ENCODE data around the gene GAGE1.
"Not testable (repeated sequence)": the region's sequence is repeated elsewhere in the genome, so short reads cannot be mapped to it uniquely, and the experiment has no call there.

GAGE1 gene

GRCh38 chrX:49598720-49599119 lies at the start of gene GAGE1:
Gene GAGE1, plus strand, starts transcription at chrX:49599020. Its CDS starts 1,155 bp downstream, at chrX:49600175.
- H3K9ac ChIP-seq (ENCODE audit: low read length); H3K27me3 ChIP-seq (ENCODE audit: control insufficient read depth, insufficient read depth, low read length); H3K9me3 ChIP-seq (ENCODE audit: control insufficient read depth, low read depth, low read length); H3K4me3 ChIP-seq (ENCODE audit: low read length); H3K36me3 ChIP-seq (ENCODE audit: control insufficient read depth, low read depth, low read length); H3K4me1 ChIP-seq (ENCODE audit: control insufficient read depth, low read depth, low read length); H3K27ac ChIP-seq (ENCODE audit: low read length): not testable (repeated sequence)

- not testable (repeated sequence) for H3K27me3 ChIP-seq (ENCODE audit: control insufficient read depth, insufficient read depth, low read length); H3K36me3 ChIP-seq (ENCODE audit: control insufficient read depth, low read depth, low read length); H3K27ac ChIP-seq (ENCODE audit: low read length); H3K9ac ChIP-seq (ENCODE audit: low read length); H3K4me1 ChIP-seq (ENCODE audit: control insufficient read depth, low read depth, low read length); H3K9me3 ChIP-seq (ENCODE audit: control insufficient read depth, low read depth, low read length); H3K4me3 ChIP-seq (ENCODE audit: low read length)
Measured at GRCh38 chrX:49550989-49551388, 47.8 kb upstream of the GAGE1 start, which contains the start of gene GAGE12E. Gene GAGE12E, plus strand, starts transcription at chrX:49551289. Its CDS starts 1,155 bp downstream, at chrX:49552444.

GRCh38 chrX:49560542-49560941 lies 38.3 kb upstream of the GAGE1 start, which contains the start of gene GAGE12F:
Gene GAGE12F, plus strand, starts transcription at chrX:49560842. Its CDS starts 1,155 bp downstream, at chrX:49561997.
- not testable (repeated sequence) for H3K27me3 ChIP-seq (ENCODE audit: control insufficient read depth, insufficient read depth, low read length); H3K9ac ChIP-seq (ENCODE audit: low read length); H3K27ac ChIP-seq (ENCODE audit: low read length); H3K36me3 ChIP-seq (ENCODE audit: control insufficient read depth, low read depth, low read length); H3K4me1 ChIP-seq (ENCODE audit: control insufficient read depth, low read depth, low read length); H3K4me3 ChIP-seq (ENCODE audit: low read length); H3K9me3 ChIP-seq (ENCODE audit: control insufficient read depth, low read depth, low read length)

GRCh38 chrX:49568728-49569127 lies 30.1 kb upstream of the GAGE1 start:
- not testable (repeated sequence) for H3K4me3 ChIP-seq (ENCODE audit: low read length); H3K9ac ChIP-seq (ENCODE audit: low read length); H3K4me1 ChIP-seq (ENCODE audit: control insufficient read depth, low read depth, low read length); H3K27ac ChIP-seq (ENCODE audit: low read length); H3K9me3 ChIP-seq (ENCODE audit: control insufficient read depth, low read depth, low read length); H3K27me3 ChIP-seq (ENCODE audit: control insufficient read depth, insufficient read depth, low read length); H3K36me3 ChIP-seq (ENCODE audit: control insufficient read depth, low read depth, low read length)

- H3K27me3 ChIP-seq (ENCODE audit: control insufficient read depth, insufficient read depth, low read length); H3K4me1 ChIP-seq (ENCODE audit: control insufficient read depth, low read depth, low read length); H3K9ac ChIP-seq (ENCODE audit: low read length); H3K27ac ChIP-seq (ENCODE audit: low read length); H3K4me3 ChIP-seq (ENCODE audit: low read length); H3K9me3 ChIP-seq (ENCODE audit: control insufficient read depth, low read depth, low read length); H3K36me3 ChIP-seq (ENCODE audit: control insufficient read depth, low read depth, low read length): not testable (repeated sequence)
Measured at GRCh38 chrX:49569152-49569551, 29.7 kb upstream of the GAGE1 start.

- H3K27me3 ChIP-seq (ENCODE audit: control insufficient read depth, insufficient read depth, low read length), result not testable (repeated sequence)
Measured at GRCh38 chrX:49570100-49570499, 28.7 kb upstream of the GAGE1 start, which contains the start of gene GAGE12G. Gene GAGE12G, plus strand, starts transcription at chrX:49570400. Its CDS starts 1,155 bp downstream, at chrX:49571555.

GRCh38 chrX:49579649-49580048 lies 19.2 kb upstream of the GAGE1 start, which contains the start of gene GAGE12H:
Gene GAGE12H, plus strand, starts transcription at chrX:49579949. Its CDS starts 1,155 bp downstream, at chrX:49581104.
- H3K36me3 ChIP-seq (ENCODE audit: control insufficient read depth, low read depth, low read length); H3K9ac ChIP-seq (ENCODE audit: low read length); H3K9me3 ChIP-seq (ENCODE audit: control insufficient read depth, low read depth, low read length); H3K27ac ChIP-seq (ENCODE audit: low read length); H3K4me1 ChIP-seq (ENCODE audit: control insufficient read depth, low read depth, low read length); H3K27me3 ChIP-seq (ENCODE audit: control insufficient read depth, insufficient read depth, low read length); H3K4me3 ChIP-seq (ENCODE audit: low read length): not testable (repeated sequence)

More at GRCh38 chrX:49570100-49570499, 28.7 kb upstream of the GAGE1 start, which contains the start of gene GAGE12G:
- not testable (repeated sequence) for H3K4me3 ChIP-seq (ENCODE audit: low read length); H3K27ac ChIP-seq (ENCODE audit: low read length); H3K9me3 ChIP-seq (ENCODE audit: control insufficient read depth, low read depth, low read length); H3K9ac ChIP-seq (ENCODE audit: low read length); H3K4me1 ChIP-seq (ENCODE audit: control insufficient read depth, low read depth, low read length); H3K36me3 ChIP-seq (ENCODE audit: control insufficient read depth, low read depth, low read length)

- not testable (repeated sequence) for H3K9me3 ChIP-seq (ENCODE audit: control insufficient read depth, low read depth, low read length); H3K27ac ChIP-seq (ENCODE audit: low read length); H3K27me3 ChIP-seq (ENCODE audit: control insufficient read depth, insufficient read depth, low read length); H3K36me3 ChIP-seq (ENCODE audit: control insufficient read depth, low read depth, low read length); H3K4me1 ChIP-seq (ENCODE audit: control insufficient read depth, low read depth, low read length); H3K9ac ChIP-seq (ENCODE audit: low read length); H3K4me3 ChIP-seq (ENCODE audit: low read length)
Measured at GRCh38 chrX:49589196-49589595, 9.6 kb upstream of the GAGE1 start, which contains the start of gene GAGE2A. Gene GAGE2A, plus strand, starts transcription at chrX:49589496. Its CDS starts 1,155 bp downstream, at chrX:49590651.

GRCh38 chrX:49589769-49590478 lies 8.9 kb upstream of the GAGE1 start:
- H3K9ac ChIP-seq (ENCODE audit: low read length); H3K4me3 ChIP-seq (ENCODE audit: low read length); H3K27ac ChIP-seq (ENCODE audit: low read length); H3K27me3 ChIP-seq (ENCODE audit: control insufficient read depth, insufficient read depth, low read length); H3K4me1 ChIP-seq (ENCODE audit: control insufficient read depth, low read depth, low read length); H3K9me3 ChIP-seq (ENCODE audit: control insufficient read depth, low read depth, low read length); H3K36me3 ChIP-seq (ENCODE audit: control insufficient read depth, low read depth, low read length): not testable (repeated sequence)

- not testable (repeated sequence) for H3K9ac ChIP-seq (ENCODE audit: low read length); H3K27me3 ChIP-seq (ENCODE audit: control insufficient read depth, insufficient read depth, low read length); H3K27ac ChIP-seq (ENCODE audit: low read length); H3K9me3 ChIP-seq (ENCODE audit: control insufficient read depth, low read depth, low read length); H3K4me1 ChIP-seq (ENCODE audit: control insufficient read depth, low read depth, low read length); H3K4me3 ChIP-seq (ENCODE audit: low read length); H3K36me3 ChIP-seq (ENCODE audit: control insufficient read depth, low read depth, low read length)
Measured at GRCh38 chrX:49590488-49590887, 8.3 kb upstream of the GAGE1 start.

- Histone ChIP-seq H3K9me3 (ENCODE audit: control insufficient read depth, low read depth, low read length) (peaks cover 14% of the 10 kb centered on the region), H3K9ac (ENCODE audit: low read length) (no peak overlapping the region), H3K27ac (ENCODE audit: low read length) (no peak overlapping the region)
Measured at GRCh38 chrX:49610718-49611310, 12.0 kb downstream of the GAGE1 start.

GRCh38 chrX:49618574-49618973 lies 19.8 kb downstream of the GAGE1 start:
- no peaks in the 10 kb centered on the region for H3K36me3 ChIP-seq (ENCODE audit: control insufficient read depth, low read depth, low read length)
- no peak overlapping the region for H3K4me3 ChIP-seq (ENCODE audit: low read length)
- H3K27me3 ChIP-seq (ENCODE audit: control insufficient read depth, insufficient read depth, low read length), result no peaks in the 10 kb centered on the region
- peaks cover 5% of the 10 kb centered on the region for H3K9me3 ChIP-seq (ENCODE audit: control insufficient read depth, low read depth, low read length)
- no peak overlapping the region for H3K27ac ChIP-seq (ENCODE audit: low read length)
- no peaks in the 10 kb centered on the region for H3K4me1 ChIP-seq (ENCODE audit: control insufficient read depth, low read depth, low read length)
- H3K9ac ChIP-seq (ENCODE audit: low read length), result no peak overlapping the region

More at GRCh38 chrX:49610718-49611310, 12.0 kb downstream of the GAGE1 start:
- no peaks in the 10 kb centered on the region for H3K27me3 ChIP-seq (ENCODE audit: control insufficient read depth, insufficient read depth, low read length)
- no peaks in the 10 kb centered on the region for H3K36me3 ChIP-seq (ENCODE audit: control insufficient read depth, low read depth, low read length)
- H3K4me1 ChIP-seq (ENCODE audit: control insufficient read depth, low read depth, low read length), result no peaks in the 10 kb centered on the region
- no peak overlapping the region for H3K4me3 ChIP-seq (ENCODE audit: low read length)

Measured in iPS-18a (cell line).